ENCODE results near the gene YY2.

Gene YY2

GRCh38 chrX:21839334-21840192 lies 16.2 kb upstream of the YY2 start, which contains the start of gene MBTPS2:
MBTPS2 (plus strand) TSS chrX:21839617; CDS start chrX:21839735, 118 bp downstream.
- H3K9ac ChIP-seq (ENCODE audit: low read length), result peak within 1 kb of the TSS; percentile 97
- peak within 1 kb of the TSS; percentile 88 for H3K4me3 ChIP-seq (ENCODE audit: low read length)
- no peaks in the 10 kb centered on the region for H3K36me3 ChIP-seq (ENCODE audit: control insufficient read depth, insufficient read depth, low read length, severe bottlenecking)
- H3K27me3 ChIP-seq (replicated peaks; ENCODE audit: control insufficient read depth, insufficient read depth, low read length), result no peaks in the 10 kb centered on the region
- peak; percentile 89 for DNase-seq (ENCODE audit: low read depth)
- H3K4me1 ChIP-seq (ENCODE audit: control insufficient read depth, insufficient read depth, low read length), result no peaks in the 10 kb centered on the region
- H3K9me3 ChIP-seq (ENCODE audit: control insufficient read depth, low read length), result no peaks in the 10 kb centered on the region

- Histone ChIP-seq H3K9me3 (ENCODE audit: control insufficient read depth, low read length) (no peaks in the 10 kb centered on the region), H3K4me3 (ENCODE audit: low read length) (peak overlapping the region; percentile 88), H3K27me3 (replicated peaks; ENCODE audit: control insufficient read depth, insufficient read depth, low read length) (no peaks in the 10 kb centered on the region), H3K9ac (ENCODE audit: low read length) (peak overlapping the region; percentile 97), H3K4me1 (ENCODE audit: control insufficient read depth, insufficient read depth, low read length) (no peaks in the 10 kb centered on the region), H3K36me3 (ENCODE audit: control insufficient read depth, insufficient read depth, low read length, severe bottlenecking) (peaks cover 6% of the 10 kb centered on the region)
- peak; percentile 7 for DNase-seq (ENCODE audit: low read depth)
These were observed 15.6 kb upstream of the YY2 start for GRCh38 chrX:21840193-21840545.

GRCh38 chrX:21843179-21843578 lies 12.6 kb upstream of the YY2 start:
- Histone ChIP-seq H3K9ac (ENCODE audit: low read length) (no peak overlapping the region), H3K27me3 (replicated peaks; ENCODE audit: control insufficient read depth, insufficient read depth, low read length) (no peaks in the 10 kb centered on the region), H3K9me3 (ENCODE audit: control insufficient read depth, low read length) (no peaks in the 10 kb centered on the region), H3K4me3 (ENCODE audit: low read length) (no peak overlapping the region), H3K36me3 (ENCODE audit: control insufficient read depth, insufficient read depth, low read length, severe bottlenecking) (peaks cover 27% of the 10 kb centered on the region), H3K4me1 (ENCODE audit: control insufficient read depth, insufficient read depth, low read length) (no peaks in the 10 kb centered on the region)
- DNase-seq (ENCODE audit: low read depth), result no peak

GRCh38 chrX:21845096-21845495 lies 10.7 kb upstream of the YY2 start:
- Histone ChIP-seq H3K27me3 (replicated peaks; ENCODE audit: control insufficient read depth, insufficient read depth, low read length) (no peaks in the 10 kb centered on the region), H3K4me3 (ENCODE audit: low read length) (no peak overlapping the region), H3K36me3 (ENCODE audit: control insufficient read depth, insufficient read depth, low read length, severe bottlenecking) (peaks cover 27% of the 10 kb centered on the region), H3K9me3 (ENCODE audit: control insufficient read depth, low read length) (no peaks in the 10 kb centered on the region), H3K9ac (ENCODE audit: low read length) (no peak overlapping the region), H3K4me1 (ENCODE audit: control insufficient read depth, insufficient read depth, low read length) (no peaks in the 10 kb centered on the region)
- DNase-seq (ENCODE audit: low read depth), result no peak

GRCh38 chrX:21847342-21847741 lies 8.4 kb upstream of the YY2 start:
- Histone ChIP-seq H3K36me3 (ENCODE audit: control insufficient read depth, insufficient read depth, low read length, severe bottlenecking) (peaks cover 38% of the 10 kb centered on the region), H3K9me3 (ENCODE audit: control insufficient read depth, low read length) (no peaks in the 10 kb centered on the region), H3K27me3 (replicated peaks; ENCODE audit: control insufficient read depth, insufficient read depth, low read length) (no peaks in the 10 kb centered on the region), H3K4me3 (ENCODE audit: low read length) (no peak overlapping the region), H3K4me1 (ENCODE audit: control insufficient read depth, insufficient read depth, low read length) (no peaks in the 10 kb centered on the region), H3K9ac (ENCODE audit: low read length) (no peak overlapping the region)
- no peak for DNase-seq (ENCODE audit: low read depth)

GRCh38 chrX:21853578-21853977 lies 2.2 kb upstream of the YY2 start:
- Histone ChIP-seq H3K4me1 (ENCODE audit: control insufficient read depth, insufficient read depth, low read length) (no peaks in the 10 kb centered on the region), H3K36me3 (ENCODE audit: control insufficient read depth, insufficient read depth, low read length, severe bottlenecking) (peaks cover 28% of the 10 kb centered on the region)

GRCh38 chrX:21856504-21856903 lies 717 bp downstream of the YY2 start:
- Histone ChIP-seq H3K4me1 (ENCODE audit: control insufficient read depth, insufficient read depth, low read length) (no peaks in the 10 kb centered on the region), H3K36me3 (ENCODE audit: control insufficient read depth, insufficient read depth, low read length, severe bottlenecking) (peaks cover 23% of the 10 kb centered on the region), H3K4me3 (ENCODE audit: low read length) (no peak overlapping the region), H3K27me3 (replicated peaks; ENCODE audit: control insufficient read depth, insufficient read depth, low read length) (no peaks in the 10 kb centered on the region), H3K9me3 (ENCODE audit: control insufficient read depth, low read length) (no peaks in the 10 kb centered on the region), H3K9ac (ENCODE audit: low read length) (no peak overlapping the region)
- no peak for DNase-seq (ENCODE audit: low read depth)

More at GRCh38 chrX:21853578-21853977, 2.2 kb upstream of the YY2 start:
- Histone ChIP-seq H3K27me3 (replicated peaks; ENCODE audit: control insufficient read depth, insufficient read depth, low read length) (no peaks in the 10 kb centered on the region), H3K9me3 (ENCODE audit: control insufficient read depth, low read length) (no peaks in the 10 kb centered on the region), H3K4me3 (ENCODE audit: low read length) (no peak overlapping the region), H3K9ac (ENCODE audit: low read length) (no peak overlapping the region)
- DNase-seq (ENCODE audit: low read depth), result no peak

- H3K4me1 ChIP-seq (ENCODE audit: control insufficient read depth, insufficient read depth, low read length), result no peaks in the 10 kb centered on the region
- H3K4me3 ChIP-seq (ENCODE audit: low read length), result no peak overlapping the region
- H3K9ac ChIP-seq (ENCODE audit: low read length), result no peak overlapping the region
- H3K36me3 ChIP-seq (ENCODE audit: control insufficient read depth, insufficient read depth, low read length, severe bottlenecking), result no peaks in the 10 kb centered on the region
- no peaks in the 10 kb centered on the region for H3K9me3 ChIP-seq (ENCODE audit: control insufficient read depth, low read length)
- DNase-seq (ENCODE audit: low read depth), result peak; percentile 16
- no peaks in the 10 kb centered on the region for H3K27me3 ChIP-seq (replicated peaks; ENCODE audit: control insufficient read depth, insufficient read depth, low read length)
These were observed 7.5 kb downstream of the YY2 start for GRCh38 chrX:21863241-21863640.

GRCh38 chrX:21865436-21865835 lies 9.6 kb downstream of the YY2 start:
- H3K9ac ChIP-seq (ENCODE audit: low read length), result no peak overlapping the region
- no peak overlapping the region for H3K4me3 ChIP-seq (ENCODE audit: low read length)
- DNase-seq (ENCODE audit: low read depth), result peak; percentile 23
- H3K36me3 ChIP-seq (ENCODE audit: control insufficient read depth, insufficient read depth, low read length, severe bottlenecking), result no peaks in the 10 kb centered on the region
- no peaks in the 10 kb centered on the region for H3K9me3 ChIP-seq (ENCODE audit: control insufficient read depth, low read length)
- H3K27me3 ChIP-seq (replicated peaks; ENCODE audit: control insufficient read depth, insufficient read depth, low read length), result no peaks in the 10 kb centered on the region
- no peaks in the 10 kb centered on the region for H3K4me1 ChIP-seq (ENCODE audit: control insufficient read depth, insufficient read depth, low read length)

- H3K4me1 ChIP-seq (ENCODE audit: control insufficient read depth, insufficient read depth, low read length), result no peaks in the 10 kb centered on the region
These were observed 14.7 kb downstream of the YY2 start for GRCh38 chrX:21870494-21870893.

GRCh38 chrX:21873063-21873775 lies 17.4 kb downstream of the YY2 start:
- H3K4me3 ChIP-seq (ENCODE audit: low read length), result no peak overlapping the region
- no peaks in the 10 kb centered on the region for H3K27me3 ChIP-seq (replicated peaks; ENCODE audit: control insufficient read depth, insufficient read depth, low read length)
- no peaks in the 10 kb centered on the region for H3K36me3 ChIP-seq (ENCODE audit: control insufficient read depth, insufficient read depth, low read length, severe bottlenecking)
- H3K9me3 ChIP-seq (ENCODE audit: control insufficient read depth, low read length), result no peaks in the 10 kb centered on the region
- peak; percentile 54 for DNase-seq (ENCODE audit: low read depth)
- H3K9ac ChIP-seq (ENCODE audit: low read length), result no peak overlapping the region
- H3K4me1 ChIP-seq (ENCODE audit: control insufficient read depth, insufficient read depth, low read length), result no peaks in the 10 kb centered on the region

More at GRCh38 chrX:21870494-21870893, 14.7 kb downstream of the YY2 start:
- no peaks in the 10 kb centered on the region for H3K9me3 ChIP-seq (ENCODE audit: control insufficient read depth, low read length)
- no peaks in the 10 kb centered on the region for H3K36me3 ChIP-seq (ENCODE audit: control insufficient read depth, insufficient read depth, low read length, severe bottlenecking)
- H3K4me3 ChIP-seq (ENCODE audit: low read length), result no peak overlapping the region
- H3K27me3 ChIP-seq (replicated peaks; ENCODE audit: control insufficient read depth, insufficient read depth, low read length), result no peaks in the 10 kb centered on the region
- no peak overlapping the region for H3K9ac ChIP-seq (ENCODE audit: low read length)
- peak; percentile 53 for DNase-seq (ENCODE audit: low read depth)
